Stimulated activated naive B cell treated with anti-CD40 and anti-IgM and Interleukin-4, amounts not matched to agents 10 μg/mL and 1 μg/mL and 100 μg/mL, for 72 hours (primary cell): ENCODE measurements around the gene POLE2.
A peak's percentile ranks its signal among the peaks of the same experiment; 100 is the strongest.
"Not testable (repeated sequence)": the region's sequence is repeated elsewhere in the genome, so short reads cannot be mapped to it uniquely, and the experiment has no call there.

Experiments
- ATAC-seq, 2 donors: fragments of 150-1000 bp; cut with Tn5 transposase; replicated peaks; 2 replicates each; pipeline ENCODE4 v1.10.0; 2021; ENCODE audit warnings: moderate library complexity in 1 of 2
- DNase-seq: peaks from one replicate; pipeline ENCODE4 v3.0.0; 2021
- H3K27ac Mint-ChIP-seq: one replicate; pipeline ENCODE4 v1.8.0; 2022; ENCODE audit warnings: mild to moderate bottlenecking, mixed read lengths
- H3K27me3 Mint-ChIP-seq, 2 donors: one replicate each; pipeline ENCODE4 v1.8.0; 2022; ENCODE audit warnings: mixed read lengths in 2 of 2
- H3K36me3 Mint-ChIP-seq, 2 donors: one replicate each; pipeline ENCODE4 v1.8.0; 2022; ENCODE audit warnings: mixed read lengths in 2 of 2, mild to moderate bottlenecking in 1 of 2
- H3K4me1 Mint-ChIP-seq, 2 donors: one replicate each; pipeline ENCODE4 v1.8.0; 2022; ENCODE audit warnings: mixed read lengths in 2 of 2, mild to moderate bottlenecking in 1 of 2
- H3K4me3 Mint-ChIP-seq, 2 donors: one replicate each; pipeline ENCODE4 v1.8.0; 2022; ENCODE audit warnings: mild to moderate bottlenecking in 2 of 2, mixed read lengths in 2 of 2, moderate library complexity in 1 of 2
- H3K9me3 Mint-ChIP-seq, 2 donors: one replicate each; pipeline ENCODE4 v1.8.0; 2022; ENCODE audit warnings: mixed read lengths in 2 of 2, mild to moderate bottlenecking in 1 of 2

The POLE2 gene

GRCh38 chr14:49619273-49619672 lies 68.7 kb downstream of the POLE2 start:
- H3K27ac Mint-ChIP-seq: peak overlapping the region; percentile 98
- not testable (repeated sequence) for H3K9me3 Mint-ChIP-seq, DNase-seq, ATAC-seq, H3K27me3 Mint-ChIP-seq
- peak overlapping the region; percentile 93 to 96 for H3K4me3 Mint-ChIP-seq
- H3K36me3 Mint-ChIP-seq: peaks cover 29 to 48% of the 10 kb centered on the region in 2 donors
- H3K4me1 Mint-ChIP-seq: peaks cover 20 to 48% of the 10 kb centered on the region in 2 donors

- H3K27ac Mint-ChIP-seq: peak overlapping the region; percentile 20
- peak overlapping the region in 1 of 2 donors; percentile 3 for H3K4me3 Mint-ChIP-seq
- peaks cover 28 to 50% of the 10 kb centered on the region in 2 donors for H3K36me3 Mint-ChIP-seq
- no peak for DNase-seq
- H3K27me3 Mint-ChIP-seq: no peaks in the 10 kb centered on the region
- peaks cover 18 to 46% of the 10 kb centered on the region in 2 donors for H3K4me1 Mint-ChIP-seq
- no peak for ATAC-seq
- H3K9me3 Mint-ChIP-seq: no peaks in the 10 kb centered on the region
These were observed 70.0 kb downstream of the POLE2 start for GRCh38 chr14:49617852-49618519.

GRCh38 chr14:49615776-49616175 lies 72.2 kb downstream of the POLE2 start:
- no peaks in the 10 kb centered on the region for H3K27me3 Mint-ChIP-seq
- peaks cover 19 to 38% of the 10 kb centered on the region in 2 donors for H3K36me3 Mint-ChIP-seq
- peak overlapping the region; percentile 14 for H3K27ac Mint-ChIP-seq
- H3K9me3 Mint-ChIP-seq: no peaks in the 10 kb centered on the region
- peaks cover 11 to 35% of the 10 kb centered on the region in 2 donors for H3K4me1 Mint-ChIP-seq
- ATAC-seq (no peak), DNase-seq (no peak)
- H3K4me3 Mint-ChIP-seq: no peak overlapping the region

GRCh38 chr14:49614196-49614595 lies 73.8 kb downstream of the POLE2 start:
- Mint-ChIP-seq H3K4me1 (peaks cover 9 to 33% of the 10 kb centered on the region in 2 donors), H3K27me3 (no peaks in the 10 kb centered on the region), H3K4me3 (no peak overlapping the region), H3K27ac (no peak overlapping the region), H3K36me3 (peaks cover 24 to 29% of the 10 kb centered on the region in 2 donors), H3K9me3 (no peaks in the 10 kb centered on the region)
- no peak for DNase-seq
- no peak for ATAC-seq

- no peaks in the 10 kb centered on the region for H3K9me3 Mint-ChIP-seq
These were observed 75.3 kb downstream of the POLE2 start for GRCh38 chr14:49612671-49613070.

GRCh38 chr14:49612251-49612650 lies 75.8 kb downstream of the POLE2 start:
- peaks cover 16 to 22% of the 10 kb centered on the region in 2 donors for H3K36me3 Mint-ChIP-seq
- no peak overlapping the region for H3K27ac Mint-ChIP-seq
- no peaks in the 10 kb centered on the region for H3K9me3 Mint-ChIP-seq
- H3K27me3 Mint-ChIP-seq: no peaks in the 10 kb centered on the region
- H3K4me3 Mint-ChIP-seq: no peak overlapping the region
- no peak for ATAC-seq
- H3K4me1 Mint-ChIP-seq: peaks cover 1 to 15% of the 10 kb centered on the region in 2 donors
- no peak for DNase-seq

More at GRCh38 chr14:49612671-49613070, 75.3 kb downstream of the POLE2 start:
- ATAC-seq (no peak), DNase-seq (no peak)
- peaks cover 19 to 25% of the 10 kb centered on the region in 2 donors for H3K36me3 Mint-ChIP-seq
- no peaks in the 10 kb centered on the region for H3K27me3 Mint-ChIP-seq
- no peak overlapping the region for H3K27ac Mint-ChIP-seq
- H3K4me3 Mint-ChIP-seq: no peak overlapping the region
- peaks cover 4 to 19% of the 10 kb centered on the region in 2 donors for H3K4me1 Mint-ChIP-seq

- ATAC-seq: no peak
- no peaks in the 10 kb centered on the region for H3K27me3 Mint-ChIP-seq
- no peak overlapping the region for H3K27ac Mint-ChIP-seq
- DNase-seq: no peak
- peaks cover 21 to 22% of the 10 kb centered on the region in 2 donors for H3K36me3 Mint-ChIP-seq
- H3K9me3 Mint-ChIP-seq: no peaks in the 10 kb centered on the region
- no peak overlapping the region for H3K4me3 Mint-ChIP-seq
- peaks cover 4 to 11% of the 10 kb centered on the region in 2 donors for H3K4me1 Mint-ChIP-seq
These were observed 80.4 kb downstream of the POLE2 start for GRCh38 chr14:49607583-49607982.

GRCh38 chr14:49598485-49599300 lies 89.3 kb downstream of the POLE2 start, which contains the start of gene LRR1:
TSS of gene LRR1 (plus strand) at chr14:49598940. CDS start at chr14:49599021, 81 bp downstream.
- ATAC-seq (peak; percentile 76 to 82), DNase-seq (peak; percentile 88)
- Mint-ChIP-seq H3K36me3 (peaks cover 6 to 12% of the 10 kb centered on the region in 2 donors), H3K4me3 (peak within 1 kb of the TSS; percentile 96 to 97), H3K27ac (peak within 1 kb of the TSS; percentile 100), H3K4me1 (peaks cover 19 to 50% of the 10 kb centered on the region in 2 donors), H3K9me3 (no peaks in the 10 kb centered on the region), H3K27me3 (no peaks in the 10 kb centered on the region)

- peaks cover 19 to 50% of the 10 kb centered on the region in 2 donors for H3K4me1 Mint-ChIP-seq
- ATAC-seq: no peak
- DNase-seq: no peak
- peak overlapping the region; percentile 96 to 97 for H3K4me3 Mint-ChIP-seq
- H3K9me3 Mint-ChIP-seq: no peaks in the 10 kb centered on the region
- no peaks in the 10 kb centered on the region for H3K27me3 Mint-ChIP-seq
- peaks cover 6 to 12% of the 10 kb centered on the region in 2 donors for H3K36me3 Mint-ChIP-seq
- peak overlapping the region; percentile 100 for H3K27ac Mint-ChIP-seq
These were observed 89.9 kb downstream of the POLE2 start for GRCh38 chr14:49598189-49598484.

GRCh38 chr14:49594347-49595091 lies 93.5 kb downstream of the POLE2 start:
- Mint-ChIP-seq H3K36me3 (peaks cover 0 to 7% of the 10 kb centered on the region in 2 donors), H3K27ac (peak overlapping the region; percentile 65), H3K4me3 (no peak overlapping the region), H3K4me1 (peaks cover 15 to 42% of the 10 kb centered on the region in 2 donors), H3K9me3 (no peaks in the 10 kb centered on the region), H3K27me3 (no peaks in the 10 kb centered on the region)
- DNase-seq: no peak
- ATAC-seq: no peak
